ENCODE measurements around the gene ANAPC5. TPM values are rescaled to one million over a fixed set of nuclear protein-coding genes. Genes with fewer than 3 reads are reported as not detected.
"Not testable (repeated sequence)": the region's sequence is repeated elsewhere in the genome, so short reads cannot be mapped to it uniquely, and the experiment has no call there.

Gene ANAPC5
- total RNA-seq = 100 to 1,000 TPM; 133 to 148 TPM
- polyA plus RNA-seq = 100 to 1,000 TPM in 2 of 3 donors, 10 to 100 TPM in 1; 91.2 to 150 (median 135) TPM
- total RNA-seq = 191 to 308 (median 227) reads per million in 6 experiments

GRCh38 chr12:121351820-121352681 is at the start of gene ANAPC5:
Gene ANAPC5 (minus strand): TSS chr12:121352411. CDS start chr12:121352340, 71 bp downstream.
- Mint-ChIP-seq H3K4me1 (peaks cover 13 to 49% (median 46%) of the 10 kb centered on the region in 4 donors), H3K9me3 (no peaks in the 10 kb centered on the region)

DNA sequence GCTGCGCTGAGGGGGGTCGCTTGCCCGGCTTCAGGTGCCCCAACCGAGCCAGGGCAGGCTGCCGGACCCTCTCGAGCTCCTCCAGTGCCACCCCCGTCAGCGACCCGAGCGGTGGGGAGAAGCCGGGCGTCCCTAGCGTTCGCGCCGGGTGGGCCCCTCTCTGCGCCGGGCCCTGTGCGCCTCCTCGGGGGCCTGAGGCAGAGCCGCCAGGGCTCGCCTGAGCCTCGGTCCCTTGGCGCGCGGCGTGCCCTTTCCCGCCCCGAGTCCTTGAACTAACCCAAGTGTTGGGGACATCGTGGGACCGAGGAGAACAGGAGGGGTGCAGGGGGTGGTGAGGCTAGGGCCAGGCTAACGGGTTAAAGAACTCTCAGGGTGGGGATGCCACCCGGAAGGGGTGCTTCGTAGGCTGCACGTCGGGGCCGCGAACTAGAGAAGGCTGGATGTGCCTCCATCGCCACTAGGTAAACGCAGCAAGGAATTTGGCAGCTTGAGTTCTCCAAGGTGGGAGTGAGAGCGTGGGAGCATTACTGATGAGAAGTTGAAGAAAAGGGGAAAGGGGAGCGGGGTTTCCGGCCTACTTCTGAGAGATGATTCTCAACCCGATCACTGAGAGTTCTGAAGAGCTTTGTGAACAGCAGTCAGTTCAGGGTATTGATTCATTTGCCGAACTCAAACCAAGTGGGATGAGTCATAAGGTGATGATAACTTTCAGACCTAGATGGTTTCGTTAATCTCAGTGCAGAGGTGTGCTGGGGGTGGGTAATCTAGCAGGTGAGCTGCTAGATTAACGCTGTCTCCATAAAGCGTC is 48.3 kb upstream of the ANAPC5 start:
- Mint-ChIP-seq H3K4me1 (peaks cover 18 to 52% (median 35%) of the 10 kb centered on the region in 4 donors), H3K9me3 (no peaks in the 10 kb centered on the region), H3K27me3 (no peaks in the 10 kb centered on the region), H3K4me3 (peak overlapping the region; percentile 83 to 98 (median 93)), H3K36me3 (peaks cover 0 to 27% (median 6%) of the 10 kb centered on the region in 3 donors), H3K27ac (peak overlapping the region; percentile 87 to 98 (median 95))
- POLR2A ChIA-PET = interaction anchor here (0.6 to 4.3 kb wide), 14 partner anchors 13 to 993 kb away, joined by 3 to 36 read pairs (median 3); partner anchors contain the start of genes ANAPC5 and ORAI1
- ATAC-seq (peak; percentile 47 to 49), DNase-seq (peak; percentile 39 to 76 (median 56))

More at GRCh38 chr12:121351820-121352681, at the start of gene ANAPC5:
- Mint-ChIP-seq H3K4me3 (peak within 1 kb of the TSS; percentile 87 to 100 (median 98)), H3K27ac (peak within 1 kb of the TSS; percentile 92 to 99 (median 97)), H3K27me3 (peaks cover 0 to 2% (median 0%) of the 10 kb centered on the region in 5 donors), H3K36me3 (peaks cover 0 to 15% (median 0%) of the 10 kb centered on the region in 3 donors)
- POLR2A ChIA-PET = interaction anchor here (0.5 to 2.0 kb wide), 10 partner anchors 13 to 915 kb away, joined by 3 to 36 read pairs (median 3); partner anchors contain the start of genes CAMKK2 and RNF34
- DNase-seq = peak; percentile 65 to 94 (median 88)
- peak; percentile 97 for ATAC-seq

- no peaks in the 10 kb centered on the region for H3K27me3 Mint-ChIP-seq
- POLR2A ChIA-PET = interaction anchor here (0.6 to 4.3 kb wide), 11 partner anchors 12 to 994 kb away, joined by 3 to 36 read pairs (median 3); partner anchors contain the start of genes ANAPC5 and ORAI1
Measured at GRCh38 chr12:121399391-121400331, 47.5 kb upstream of the ANAPC5 start, which contains the start of gene RNF34. Gene RNF34 (plus strand): TSS chr12:121400118. CDS start chr12:121400213, 95 bp downstream.

DNA sequence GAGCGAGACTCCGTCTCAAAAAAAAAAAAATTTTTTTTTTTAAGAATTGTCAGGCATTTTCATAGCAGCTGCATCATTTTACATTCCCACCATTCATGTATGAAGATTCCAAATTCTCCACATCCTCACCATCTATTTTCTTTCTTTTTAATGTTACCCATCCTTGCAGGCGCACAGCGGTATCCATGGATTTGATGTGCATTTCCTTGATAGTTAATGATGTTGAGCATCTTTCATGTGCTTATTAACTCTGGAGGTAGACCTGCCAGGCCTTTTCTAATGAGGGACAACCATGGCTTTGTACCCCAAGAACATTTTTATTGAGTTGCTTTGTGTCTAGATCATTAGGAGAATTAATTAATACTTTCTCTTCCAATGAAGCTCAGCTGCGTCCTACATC is 46.1 kb upstream of the ANAPC5 start:
- peaks cover 0 to 9% (median 0%) of the 10 kb centered on the region in 3 donors for H3K36me3 Mint-ChIP-seq
- peaks cover 15 to 37% (median 28%) of the 10 kb centered on the region in 4 donors for H3K4me1 Mint-ChIP-seq
- POLR2A ChIA-PET = no interaction called here
- ATAC-seq (no peak), DNase-seq (no peak)
- H3K27ac Mint-ChIP-seq = peak overlapping the region in 2 of 10 donors; percentile 43 to 95
- H3K9me3 Mint-ChIP-seq = no peaks in the 10 kb centered on the region
- H3K27me3 Mint-ChIP-seq = no peaks in the 10 kb centered on the region
- peak overlapping the region in 6 of 10 donors; percentile 83 to 98 (median 93) for H3K4me3 Mint-ChIP-seq

More at GRCh38 chr12:121399391-121400331, 47.5 kb upstream of the ANAPC5 start, which contains the start of gene RNF34:
- Mint-ChIP-seq H3K27ac (peak within 1 kb of the TSS; percentile 87 to 98 (median 95)), H3K9me3 (no peaks in the 10 kb centered on the region), H3K4me3 (peak within 1 kb of the TSS; percentile 83 to 98 (median 93)), H3K36me3 (peaks cover 0 to 19% (median 4%) of the 10 kb centered on the region in 3 donors), H3K4me1 (peaks cover 15 to 47% (median 33%) of the 10 kb centered on the region in 4 donors)
- ATAC-seq (peak; percentile 89 to 90), DNase-seq (peak; percentile 91 to 99 (median 96))

DNA sequence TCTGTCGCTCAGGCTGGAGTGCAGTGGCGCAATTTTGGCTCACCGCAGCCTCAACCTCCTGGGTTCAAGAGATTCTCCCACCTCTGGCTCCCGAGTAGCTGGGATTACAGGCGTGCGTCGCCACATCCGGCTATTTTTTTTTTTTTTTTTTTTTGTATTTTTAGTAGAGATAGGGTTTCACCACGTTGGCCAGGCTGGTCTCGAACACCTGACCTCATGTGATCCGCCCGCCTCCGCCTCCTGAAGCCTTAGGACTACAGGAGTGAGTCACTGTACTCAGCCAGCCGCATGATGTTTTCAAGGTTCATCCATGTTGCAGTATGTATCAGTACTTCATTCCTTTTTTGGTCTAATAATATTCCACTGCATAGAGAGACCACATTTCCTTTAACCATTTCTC is 45.3 kb upstream of the ANAPC5 start:
- DNase-seq (no peak), ATAC-seq (no peak)
- POLR2A ChIA-PET = interaction anchor here (0.7 kb wide), 1 partner anchor 12 kb away, joined by 3 read pairs; no protein-coding TSS in a partner anchor
- Mint-ChIP-seq H3K4me3 (no peak overlapping the region), H3K4me1 (peaks cover 11 to 31% (median 22%) of the 10 kb centered on the region in 4 donors), H3K27ac (no peak overlapping the region), H3K9me3 (no peaks in the 10 kb centered on the region), H3K27me3 (no peaks in the 10 kb centered on the region), H3K36me3 (peaks cover 0 to 3% (median 0%) of the 10 kb centered on the region in 3 donors)

DNA sequence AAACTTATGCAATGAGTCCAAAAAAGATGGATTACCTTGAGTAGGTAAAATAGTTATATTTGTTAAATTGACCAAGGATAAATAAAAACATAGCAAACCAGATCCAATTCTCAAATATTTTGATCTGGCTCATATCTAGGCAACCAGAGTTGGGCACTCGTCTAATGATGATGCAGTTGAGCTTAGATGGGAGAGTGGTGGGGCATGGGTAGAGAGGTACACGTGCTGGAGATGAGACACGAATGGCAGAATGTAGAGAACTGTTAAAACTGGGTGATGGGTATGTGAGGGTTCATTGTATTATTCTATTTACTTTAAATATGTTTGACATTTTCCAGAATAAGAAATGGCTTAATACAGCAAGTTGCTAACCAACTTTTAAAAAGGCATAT is 40.1 kb upstream of the ANAPC5 start:
- no peak for ATAC-seq
- H3K4me1 Mint-ChIP-seq = peaks cover 2 to 10% (median 6%) of the 10 kb centered on the region in 4 donors
- H3K9me3 Mint-ChIP-seq = no peaks in the 10 kb centered on the region
- no peak for DNase-seq
- no peak overlapping the region for H3K4me3 Mint-ChIP-seq
- H3K27me3 Mint-ChIP-seq = no peaks in the 10 kb centered on the region
- POLR2A ChIA-PET = interaction anchor here (0.5 to 0.6 kb wide), 2 partner anchors 22 to 638 kb away, joined by 3 to 6 read pairs; no protein-coding TSS in a partner anchor
- H3K36me3 Mint-ChIP-seq = no peaks in the 10 kb centered on the region
- H3K27ac Mint-ChIP-seq = peak overlapping the region in 1 of 10 donors; percentile 58

DNA sequence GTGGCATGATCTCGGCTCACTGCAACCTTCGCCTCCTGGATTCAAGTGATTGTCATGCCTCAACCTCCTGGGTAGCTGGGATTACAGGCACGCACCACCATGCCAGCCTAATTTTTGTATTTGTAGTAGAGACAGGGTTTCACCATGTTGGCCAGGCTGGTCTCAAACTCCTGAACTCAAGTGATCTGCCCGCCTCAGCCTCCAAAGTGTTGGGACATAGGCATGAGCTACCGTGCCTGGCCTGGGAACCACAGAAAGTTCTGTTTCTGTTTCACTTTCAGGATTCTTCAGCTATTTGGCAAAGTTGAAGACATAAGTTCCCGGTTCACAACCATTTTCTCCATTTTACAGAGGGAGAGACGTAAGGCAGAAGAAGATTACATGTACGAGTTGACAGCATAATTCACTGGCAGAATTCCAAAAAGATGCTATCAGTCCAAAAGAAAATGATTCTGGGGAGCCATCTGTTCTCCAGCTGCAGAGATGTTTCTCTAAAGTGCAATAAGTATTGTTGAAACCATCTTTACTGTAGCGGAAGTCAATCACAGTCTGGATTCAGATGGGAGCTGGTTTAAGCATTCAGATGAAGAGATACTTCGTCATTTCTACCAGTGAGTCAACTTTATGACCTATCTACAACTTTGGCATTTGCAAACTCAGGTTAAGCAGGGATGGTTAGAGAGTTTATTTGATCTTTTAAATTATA is 39.6 kb upstream of the ANAPC5 start:
- DNase-seq = no peak
- Mint-ChIP-seq H3K36me3 (no peaks in the 10 kb centered on the region), H3K4me1 (peaks cover 2 to 10% (median 6%) of the 10 kb centered on the region in 4 donors), H3K27me3 (no peaks in the 10 kb centered on the region), H3K9me3 (no peaks in the 10 kb centered on the region), H3K4me3 (peak overlapping the region in 7 of 10 donors; percentile 2 to 63 (median 21)), H3K27ac (peak overlapping the region in 4 of 10 donors; percentile 11 to 58 (median 41))
- POLR2A ChIA-PET = interaction anchor here (0.6 kb wide), 1 partner anchor 21 kb away, joined by 6 read pairs; no protein-coding TSS in a partner anchor
- ATAC-seq = no peak

DNA sequence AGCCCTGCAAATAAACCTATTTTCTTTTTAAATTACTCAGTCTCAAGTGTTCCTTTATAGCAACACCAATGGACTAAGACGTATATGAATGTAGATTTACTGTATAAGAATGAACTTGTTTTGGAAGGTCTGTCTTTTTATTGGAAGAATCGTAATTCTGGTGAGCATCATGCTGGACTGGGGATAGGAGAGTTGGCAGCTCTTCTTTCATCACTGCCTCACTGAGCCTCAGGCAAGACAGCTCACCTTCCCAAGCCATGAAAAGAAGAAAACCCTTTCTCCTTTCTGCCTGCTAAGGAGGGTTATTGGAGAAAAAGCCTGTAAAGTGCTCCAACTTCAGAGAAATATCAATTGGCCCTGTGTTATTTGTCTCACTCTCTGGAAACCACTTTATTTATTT is 38.6 kb upstream of the ANAPC5 start:
- H3K4me3 Mint-ChIP-seq = no peak overlapping the region
- no peaks in the 10 kb centered on the region for H3K27me3 Mint-ChIP-seq
- DNase-seq (no peak), ATAC-seq (no peak)
- H3K36me3 Mint-ChIP-seq = no peaks in the 10 kb centered on the region
- H3K4me1 Mint-ChIP-seq = peaks cover 2 to 10% (median 6%) of the 10 kb centered on the region in 4 donors
- POLR2A ChIA-PET = no interaction called here
- no peak overlapping the region for H3K27ac Mint-ChIP-seq
- H3K9me3 Mint-ChIP-seq = no peaks in the 10 kb centered on the region

DNA sequence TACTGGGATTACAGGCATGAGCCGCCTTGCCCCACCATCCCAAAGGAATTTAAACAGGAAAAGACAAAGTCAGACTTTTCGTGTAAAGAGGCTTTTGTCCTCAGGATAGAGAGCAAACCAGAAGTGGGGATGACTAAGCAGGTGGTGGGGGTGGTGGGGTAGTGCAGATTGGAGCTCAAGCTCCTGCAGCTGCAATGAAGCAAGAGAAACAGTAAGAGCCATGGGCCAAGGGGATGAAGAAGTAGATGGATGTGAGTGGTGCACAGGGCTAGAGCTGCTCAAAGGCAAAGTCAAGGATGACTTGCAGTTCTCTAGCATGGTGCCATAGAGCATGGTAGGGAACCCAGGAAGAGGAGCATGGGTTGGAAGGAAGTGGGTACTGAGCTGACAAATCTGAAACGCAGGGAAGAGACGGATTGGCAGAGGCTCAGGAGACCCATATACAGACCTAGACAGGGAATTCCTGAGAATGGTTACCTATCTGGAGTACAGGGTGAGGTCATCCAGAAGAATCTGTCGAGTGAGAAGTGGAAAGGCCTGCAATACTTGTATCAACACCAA is 36.3 kb upstream of the ANAPC5 start:
- Mint-ChIP-seq H3K9me3 (no peaks in the 10 kb centered on the region), H3K27ac (no peak overlapping the region), H3K36me3 (no peaks in the 10 kb centered on the region), H3K4me1 (peaks cover 2 to 10% (median 6%) of the 10 kb centered on the region in 4 donors), H3K4me3 (no peak overlapping the region), H3K27me3 (no peaks in the 10 kb centered on the region)
- no peak for ATAC-seq
- DNase-seq = no peak
- POLR2A ChIA-PET = interaction anchor here (1.0 kb wide), 1 partner anchor 11 kb away, joined by 4 read pairs; the partner anchor contains the start of gene RNF34

- not testable (repeated sequence) for H3K4me3 Mint-ChIP-seq, H3K27ac Mint-ChIP-seq, H3K4me1 Mint-ChIP-seq, ATAC-seq, H3K27me3 Mint-ChIP-seq, H3K9me3 Mint-ChIP-seq, H3K36me3 Mint-ChIP-seq, DNase-seq
- POLR2A ChIA-PET = interaction anchor here (0.7 kb wide), 1 partner anchor 38 kb away, joined by 4 read pairs; no protein-coding TSS in a partner anchor
Measured at GRCh38 chr12:121384891-121385290, 32.7 kb upstream of the ANAPC5 start.

Data from naive thymus-derived CD8-positive, alpha-beta T cell (primary cell).